Measurements from ENCODE around the gene ROPN1B.
A peak's percentile ranks its signal among the peaks of the same experiment; 100 is the strongest.
"Not testable (repeated sequence)": the region's sequence is repeated elsewhere in the genome, so short reads cannot be mapped to it uniquely, and the experiment has no call there.

DNA sequence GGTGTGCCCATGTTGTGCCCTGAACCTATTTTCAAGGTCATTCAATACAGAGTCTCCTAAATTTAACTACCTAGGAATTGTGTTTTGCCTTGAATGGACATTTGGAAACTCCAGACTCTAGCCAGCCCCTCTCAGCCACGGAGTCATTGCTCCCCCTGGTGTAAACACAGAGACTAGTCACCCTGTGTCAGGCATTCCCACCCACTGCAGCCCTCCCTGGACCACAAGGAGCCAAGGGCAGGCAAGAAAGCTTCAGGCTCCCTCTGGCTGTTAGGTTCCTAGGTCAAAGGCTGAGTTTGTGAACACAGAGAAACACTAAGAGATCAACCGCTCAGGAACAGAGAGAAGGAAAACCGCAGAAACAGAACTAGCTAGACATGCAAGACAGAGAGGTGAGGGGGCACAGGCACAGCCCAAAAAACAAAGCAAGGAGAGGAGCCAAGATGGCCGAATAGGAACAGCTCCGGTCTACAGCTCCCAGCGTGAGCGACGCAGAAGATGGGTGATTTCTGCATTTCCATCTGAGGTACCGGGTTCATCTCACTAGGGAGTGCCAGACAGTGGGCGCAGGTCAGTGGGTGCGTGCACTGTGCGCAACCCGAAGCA, 32.7 kb upstream of the ROPN1B start:
- TF ChIP-seq, protein P1, sequence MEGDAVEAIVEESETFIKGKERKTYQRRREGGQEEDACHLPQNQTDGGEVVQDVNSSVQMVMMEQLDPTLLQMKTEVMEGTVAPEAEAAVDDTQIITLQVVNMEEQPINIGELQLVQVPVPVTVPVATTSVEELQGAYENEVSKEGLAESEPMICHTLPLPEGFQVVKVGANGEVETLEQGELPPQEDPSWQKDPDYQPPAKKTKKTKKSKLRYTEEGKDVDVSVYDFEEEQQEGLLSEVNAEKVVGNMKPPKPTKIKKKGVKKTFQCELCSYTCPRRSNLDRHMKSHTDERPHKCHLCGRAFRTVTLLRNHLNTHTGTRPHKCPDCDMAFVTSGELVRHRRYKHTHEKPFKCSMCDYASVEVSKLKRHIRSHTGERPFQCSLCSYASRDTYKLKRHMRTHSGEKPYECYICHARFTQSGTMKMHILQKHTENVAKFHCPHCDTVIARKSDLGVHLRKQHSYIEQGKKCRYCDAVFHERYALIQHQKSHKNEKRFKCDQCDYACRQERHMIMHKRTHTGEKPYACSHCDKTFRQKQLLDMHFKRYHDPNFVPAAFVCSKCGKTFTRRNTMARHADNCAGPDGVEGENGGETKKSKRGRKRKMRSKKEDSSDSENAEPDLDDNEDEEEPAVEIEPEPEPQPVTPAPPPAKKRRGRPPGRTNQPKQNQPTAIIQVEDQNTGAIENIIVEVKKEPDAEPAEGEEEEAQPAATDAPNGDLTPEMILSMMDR (IDR thresholded peaks at IDR 0.05; ENCODE audit: low read length) = peak; percentile 27; the same call in 1 of the 2 replicates
- not testable (repeated sequence) for TF ChIP-seq EZH2 (IDR thresholded peaks at IDR 0.05; ENCODE audit: borderline replicate concordance, low read length)

All from OCI-LY1 (cell line).